Right lobe of liver (tissue), 6 donors: ENCODE results near the gene MIPEP. TPM values are rescaled to one million over a fixed set of nuclear protein-coding genes. Genes with fewer than 3 reads are reported as not detected.

Experiments
- ATAC-seq, 4 donors: fragments of 200-7000 bp; cut with Tn5 transposase; one replicate each; pipeline ENCODE4 v1.9.1; 2020; ENCODE audit warnings: mild to moderate bottlenecking in 4 of 4, moderate library complexity in 4 of 4
- DNase-seq, 3 donors: peaks; one replicate each; pipeline ENCODE4 v3.0.0-alpha.2; 2020
- H3K27ac ChIP-seq, 3 donors: fragments of 200-600 bp; one replicate each; pipeline ENCODE4 v1.8.0; 2022
- H3K27me3 ChIP-seq, 2 donors: fragments of 200-600 bp; one replicate each; pipeline ENCODE4 v1.8.0; 2022
- H3K36me3 ChIP-seq, 4 donors: fragments of 200-600 bp; sonication (generic) in 1 of 4; one replicate each; pipeline versions ENCODE4 v1.5.1 to v1.8.0; 2017 to 2022; ENCODE audit warnings: control low read depth in 1 of 4
- H3K4me1 ChIP-seq, 4 donors: fragments of 200-600 bp; sonication (generic) in 1 of 4; one replicate each; pipeline versions ENCODE4 v1.5.1 to v1.8.0; 2017 to 2022; ENCODE audit warnings: control low read depth in 1 of 4
- H3K4me3 ChIP-seq, 3 donors: fragments of 200-600 bp; one replicate each; pipeline ENCODE4 v1.8.0; 2022
- H3K9me3 ChIP-seq, 4 donors: fragments of 200-600 bp; sonication (generic) in 1 of 4; one replicate each; pipeline versions ENCODE4 v1.5.1 to v1.8.0; 2017 to 2022; ENCODE audit warnings: control low read depth in 1 of 4
- CTCF ChIP-seq, 4 donors: fragments of 200-600 bp in 3 of 4; fragments of 450-650 bp in 1 of 4; IDR thresholded peaks; one replicate each; pipeline versions ENCODE4 v1.5.1 to v1.8.0; 2016 to 2022; ENCODE audit warnings: antibody characterized with exemption in 4 of 4, mild to moderate bottlenecking in 2 of 4
- POLR2A ChIP-seq: fragments of 450-650 bp; IDR thresholded peaks from one replicate; pipeline ENCODE4 v1.6.1; 2017; ENCODE audit warnings: antibody characterized with exemption, mild to moderate bottlenecking
- WGBS: methylation state at CpG from one replicate; pipeline ENCODE4 v1.1.6; 2018; ENCODE audit warnings: low coverage, low lambda C conversion rate; ENCODE audit not compliant: insufficient coverage; ENCODE audit errors: missing lambda C conversion rate; 5-methylcytosine and 5-hydroxymethylcytosine counted together
- intact Hi-C, 2 donors: fragments of 100-400 bp; cut with DNase I; formaldehyde crosslinking; loops; one replicate each; pipeline versions ENCODE4 v1.11.2 to v1.14.1; 2022
- total RNA-seq, 6 experiments: library from RNA; depleted of rRNA in 2 of 6; stranded (reverse); fragments of >200 nt in 2 of 6; fragmentation: NEBNext Ultra II Directional in 3 of 6; extraction: Animal tissue kit (Norgen Biotek cat#: 25700) in 3 of 6; gene quantifications; one replicate each; pipeline versions ENCODE4 v1.1.0 to v1.2.4, GENCODE V29; 2016 to 2023
- donor health status: DM: no; HTN: yes; CAD: no.
- donor health status: DM: no; HTN: no; CAD: no.
- donor health status: DM: no; HTN: no; CAD: no.
- donor health status: DM: no; HTN: yes; CAD: no.
- donor health status: DM: no; HTN: yes; CAD: no.

The MIPEP gene
- total RNA-seq, 6 experiments from 2014 or later: 8.2 to 15.2 (median 11.8) TPM

DNA sequence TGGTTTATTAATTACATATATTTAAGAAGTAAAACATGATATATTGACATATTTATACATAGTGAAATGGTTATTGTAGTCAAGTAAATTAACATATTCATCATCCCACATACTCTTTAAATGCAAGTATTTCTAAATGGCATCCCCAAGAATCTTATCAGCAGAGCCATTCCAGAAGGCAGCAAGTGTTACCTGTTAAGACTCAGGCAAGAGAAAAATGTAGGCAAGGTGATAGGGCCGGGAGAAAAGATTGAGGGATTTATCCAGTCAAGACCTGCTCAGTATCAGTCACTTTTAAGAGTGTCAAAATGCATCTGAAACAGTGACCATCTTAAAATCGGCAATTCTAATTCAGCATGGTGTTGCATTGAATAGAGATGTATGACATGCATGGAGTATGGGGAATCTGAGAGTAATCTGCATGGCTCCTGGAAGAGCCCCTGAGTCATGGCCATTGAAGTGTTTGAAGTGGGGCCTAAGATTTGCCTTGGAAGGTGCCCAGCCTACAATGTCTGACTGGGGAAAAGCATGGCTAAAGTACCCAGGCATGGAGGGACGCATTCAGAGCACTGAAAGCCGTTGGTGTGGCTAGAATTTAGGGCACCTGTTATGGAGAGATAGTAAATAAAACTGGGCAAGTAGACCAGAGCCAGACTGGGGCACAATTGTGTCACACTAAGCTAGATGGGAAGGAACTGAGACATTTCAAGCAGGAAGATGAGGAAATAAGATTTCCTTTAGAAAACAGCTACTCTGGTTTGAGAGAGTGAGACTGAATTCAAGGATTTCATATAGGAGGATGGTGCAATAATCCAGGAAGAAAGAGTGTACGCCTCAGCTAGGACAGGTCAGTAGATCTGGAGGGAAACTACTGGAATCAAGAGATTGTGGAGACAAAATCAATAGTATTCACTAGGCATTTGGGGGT is 33.1 kb upstream of the MIPEP start:
- ATAC-seq: peak; percentile 28 to 65 (median 38)

GRCh38 chr13:23921451-23921888 is 32.3 kb upstream of the MIPEP start:
- Histone ChIP-seq H3K9me3 (no peaks in the 10 kb centered on the region), H3K4me1 (no peaks in the 10 kb centered on the region), H3K27ac (no peak overlapping the region), H3K27me3 (no peaks in the 10 kb centered on the region), H3K4me3 (no peak overlapping the region), H3K36me3 (no peaks in the 10 kb centered on the region)
- TF ChIP-seq CTCF (IDR thresholded peaks at IDR 0.05) (peak; percentile 63 to 76 (median 70)), POLR2A (no peak)
- intact Hi-C loops: no loop called here
- peak; percentile 45 to 79 (median 72) for ATAC-seq
- 18% methylated on average over 2 of the region's 2 CpGs for whole genome bisulfite sequencing
- DNase-seq: no peak

More for the DNA sequence above, 33.1 kb upstream of the MIPEP start:
- Histone ChIP-seq H3K27me3 (no peaks in the 10 kb centered on the region), H3K4me1 (no peaks in the 10 kb centered on the region), H3K36me3 (no peaks in the 10 kb centered on the region), H3K27ac (no peak overlapping the region), H3K9me3 (no peaks in the 10 kb centered on the region), H3K4me3 (no peak overlapping the region)
- 44% methylated on average over 5 of the region's 5 CpGs for WGBS
- no peak for DNase-seq
- intact Hi-C loops: no loop called here
- TF ChIP-seq CTCF (IDR thresholded peaks at IDR 0.05) (no peak), POLR2A (no peak)

- WGBS: 71% methylated on average over 1 of the region's 1 CpG
- H3K27me3 ChIP-seq: no peaks in the 10 kb centered on the region
- no peaks in the 10 kb centered on the region for H3K4me1 ChIP-seq
- no peak overlapping the region for H3K4me3 ChIP-seq
- H3K27ac ChIP-seq: no peak overlapping the region
- DNase-seq (no peak), ATAC-seq (no peak)
- no peaks in the 10 kb centered on the region for H3K36me3 ChIP-seq
- TF ChIP-seq POLR2A: no peak
- no peak for TF ChIP-seq CTCF (IDR thresholded peaks at IDR 0.05)
- intact Hi-C loops: no loop called here
- H3K9me3 ChIP-seq: no peaks in the 10 kb centered on the region
Measured at GRCh38 chr13:23919006-23919405, 29.8 kb upstream of the MIPEP start.

DNA sequence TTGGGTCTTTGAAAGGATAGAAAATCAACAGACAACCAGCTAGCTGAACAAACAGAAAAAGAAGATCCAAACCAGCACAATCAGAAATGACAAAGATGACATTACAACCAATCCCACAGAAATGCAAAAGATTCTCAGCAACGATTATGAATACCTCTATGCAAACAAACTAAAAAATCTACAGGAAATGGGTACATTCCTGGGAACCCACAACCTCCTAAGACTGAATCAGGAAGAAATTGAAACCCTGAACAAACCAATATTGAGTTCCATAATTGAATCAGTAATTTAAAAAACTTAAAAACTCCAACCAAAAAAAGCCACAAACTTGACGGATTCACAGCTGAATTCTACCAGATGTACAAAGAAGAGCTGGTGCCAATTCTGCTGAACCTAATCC is 29.0 kb upstream of the MIPEP start:
- Histone ChIP-seq H3K4me1 (no peaks in the 10 kb centered on the region), H3K4me3 (no peak overlapping the region), H3K36me3 (no peaks in the 10 kb centered on the region), H3K27ac (no peak overlapping the region), H3K27me3 (no peaks in the 10 kb centered on the region), H3K9me3 (no peaks in the 10 kb centered on the region)
- no peak for TF ChIP-seq POLR2A
- TF ChIP-seq CTCF (IDR thresholded peaks at IDR 0.05): no peak
- no peak for ATAC-seq
- intact Hi-C loops: no loop called here
- 67% methylated on average over 2 of the region's 2 CpGs for WGBS
- DNase-seq: no peak
